Left ventricle myocardium inferior (tissue), 1 donor: Measurements from ENCODE around the gene RTN4IP1. TPM values are rescaled to one million over a fixed set of nuclear protein-coding genes. Genes with fewer than 3 reads are reported as not detected.

Experiments used
- DNase-seq: peaks from one replicate; pipeline ENCODE4 v3.0.0-alpha.2; 2020
- H3K27ac ChIP-seq: fragments of 200-600 bp; replicated peaks from 2 replicates; pipeline ENCODE4 v1.8.0; 2021
- H3K27me3 ChIP-seq: fragments of 200-600 bp; 2 replicates; pipeline ENCODE4 v1.8.0; 2021; ENCODE audit warnings: low read depth
- H3K36me3 ChIP-seq: fragments of 200-600 bp; 2 replicates; pipeline ENCODE4 v1.8.0; 2021
- H3K4me1 ChIP-seq: fragments of 200-600 bp; 2 replicates; pipeline ENCODE4 v1.8.0; 2021
- H3K4me3 ChIP-seq: fragments of 200-600 bp; 2 replicates; pipeline ENCODE4 v1.8.0; 2021; ENCODE audit warnings: mild to moderate bottlenecking, moderate library complexity
- H3K9me3 ChIP-seq: fragments of 200-600 bp; replicated peaks from 2 replicates; pipeline ENCODE4 v1.8.0; 2021
- intact Hi-C: fragments of 100-400 bp; cut with micrococcal nuclease; formaldehyde crosslinking; loops from one replicate; pipeline ENCODE4 v1.11.0; 2022
- total RNA-seq: library from RNA; stranded (reverse); fragmentation: NEBNext Ultra II Directional; extraction: Animal tissue kit (Norgen Biotek cat#: 25700); gene quantifications from one replicate; pipeline ENCODE4 v1.2.1, GENCODE V29; 2021
- TF ChIP-seq, protein P1 (sequence below): fragments of 200-600 bp; IDR thresholded peaks from 2 replicates; pipeline ENCODE4 v1.8.0; 2021; ENCODE audit warnings: antibody characterized with exemption, mild to moderate bottlenecking, borderline replicate concordance
- donor health status: DM: no; HTN: yes; CAD: no; lungs with severe emphysema.

Gene RTN4IP1
- total RNA-seq, 1 donor from 2014 or later: 21.5 TPM

DNA sequence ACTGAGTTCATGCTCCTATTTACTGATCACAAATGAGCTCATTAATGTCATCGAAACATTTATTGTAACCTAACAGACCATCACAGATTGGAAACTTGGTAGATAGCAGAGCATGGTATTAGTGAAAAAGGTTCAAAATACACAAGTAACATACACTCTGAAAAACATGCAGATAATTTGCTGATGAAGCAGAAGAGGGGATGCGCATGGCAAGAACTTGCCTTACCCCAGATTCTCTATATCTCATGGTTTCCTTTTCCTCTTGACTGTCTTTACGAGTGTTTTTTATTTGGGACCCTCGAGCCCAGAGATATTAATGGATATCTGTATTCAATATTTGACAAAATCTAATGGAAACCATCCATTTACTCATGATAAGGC, 37.7 kb upstream of the RTN4IP1 start:
- Histone ChIP-seq H3K4me1 (no peaks in the 10 kb centered on the region), H3K4me3 (no peak overlapping the region), H3K36me3 (peaks cover 50% of the 10 kb centered on the region), H3K27me3 (no peaks in the 10 kb centered on the region), H3K9me3 (no peaks in the 10 kb centered on the region), H3K27ac (no peak overlapping the region)
- TF ChIP-seq, protein P1, sequence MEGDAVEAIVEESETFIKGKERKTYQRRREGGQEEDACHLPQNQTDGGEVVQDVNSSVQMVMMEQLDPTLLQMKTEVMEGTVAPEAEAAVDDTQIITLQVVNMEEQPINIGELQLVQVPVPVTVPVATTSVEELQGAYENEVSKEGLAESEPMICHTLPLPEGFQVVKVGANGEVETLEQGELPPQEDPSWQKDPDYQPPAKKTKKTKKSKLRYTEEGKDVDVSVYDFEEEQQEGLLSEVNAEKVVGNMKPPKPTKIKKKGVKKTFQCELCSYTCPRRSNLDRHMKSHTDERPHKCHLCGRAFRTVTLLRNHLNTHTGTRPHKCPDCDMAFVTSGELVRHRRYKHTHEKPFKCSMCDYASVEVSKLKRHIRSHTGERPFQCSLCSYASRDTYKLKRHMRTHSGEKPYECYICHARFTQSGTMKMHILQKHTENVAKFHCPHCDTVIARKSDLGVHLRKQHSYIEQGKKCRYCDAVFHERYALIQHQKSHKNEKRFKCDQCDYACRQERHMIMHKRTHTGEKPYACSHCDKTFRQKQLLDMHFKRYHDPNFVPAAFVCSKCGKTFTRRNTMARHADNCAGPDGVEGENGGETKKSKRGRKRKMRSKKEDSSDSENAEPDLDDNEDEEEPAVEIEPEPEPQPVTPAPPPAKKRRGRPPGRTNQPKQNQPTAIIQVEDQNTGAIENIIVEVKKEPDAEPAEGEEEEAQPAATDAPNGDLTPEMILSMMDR: no peak
- no peak for DNase-seq
- intact Hi-C loops: no loop called here

DNA sequence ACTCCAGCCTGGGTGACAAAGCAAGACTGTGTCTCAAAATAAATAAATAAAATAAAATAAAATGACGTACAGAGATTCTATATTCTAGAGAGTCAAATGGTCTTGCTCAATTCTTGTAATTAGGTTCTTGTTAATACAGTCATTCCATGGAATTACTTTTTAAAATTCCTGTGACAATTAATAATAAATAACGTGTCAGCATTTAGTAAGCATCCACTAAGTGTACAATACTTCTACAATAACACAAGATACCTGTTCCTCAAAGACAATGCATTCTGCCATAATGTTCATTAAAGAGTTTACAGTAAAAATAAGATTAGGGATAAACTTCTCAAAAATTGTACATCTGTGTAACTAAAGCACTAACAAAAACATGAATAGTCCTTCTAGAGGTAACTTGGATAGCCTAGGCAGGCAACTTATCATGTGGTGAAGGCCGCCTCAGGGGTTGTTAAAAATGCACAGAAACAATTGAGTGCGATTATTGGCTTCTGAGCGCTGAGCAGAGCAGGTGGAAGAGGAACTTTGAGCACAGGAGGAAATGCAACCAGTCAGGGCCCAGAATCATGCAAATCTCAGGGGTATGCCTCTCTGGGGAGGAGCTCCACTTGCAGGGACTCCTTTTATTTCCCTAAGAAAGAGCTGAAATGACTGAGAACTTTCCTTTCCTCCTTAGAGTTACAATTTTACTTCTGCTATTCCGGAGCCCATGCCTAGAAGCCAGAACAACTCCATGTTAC, 37.2 kb upstream of the RTN4IP1 start:
- no peak overlapping the region for H3K27ac ChIP-seq
- H3K36me3 ChIP-seq: peaks cover 53% of the 10 kb centered on the region
- H3K9me3 ChIP-seq: no peaks in the 10 kb centered on the region
- intact Hi-C loops: no loop called here
- H3K4me1 ChIP-seq: no peaks in the 10 kb centered on the region
- no peak overlapping the region for H3K4me3 ChIP-seq
- TF ChIP-seq, protein P1: no peak
- DNase-seq: no peak
- no peaks in the 10 kb centered on the region for H3K27me3 ChIP-seq

DNA sequence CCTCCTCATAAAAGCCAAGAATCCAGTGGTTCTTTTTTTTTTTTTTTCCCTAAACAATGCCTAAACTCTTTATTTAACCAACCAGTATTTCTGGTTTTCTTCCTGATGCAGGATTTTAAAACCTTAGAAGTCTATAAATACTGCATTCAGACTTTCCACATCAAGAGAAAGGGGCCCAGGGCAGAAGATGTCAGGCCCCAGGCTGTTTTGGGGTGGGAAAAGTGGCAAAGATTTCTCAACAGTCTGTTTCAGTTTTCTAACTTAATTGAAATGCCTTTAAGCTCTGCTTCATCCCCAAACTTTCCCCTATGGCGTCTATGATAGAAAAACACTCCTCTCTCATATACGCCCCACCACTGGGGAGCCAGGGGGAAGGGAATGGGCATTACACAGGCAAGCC, 33.2 kb upstream of the RTN4IP1 start:
- H3K27me3 ChIP-seq: no peaks in the 10 kb centered on the region
- intact Hi-C loops: no loop called here
- TF ChIP-seq, protein P1: no peak
- no peaks in the 10 kb centered on the region for H3K4me1 ChIP-seq
- no peak overlapping the region for H3K27ac ChIP-seq
- H3K36me3 ChIP-seq: peaks cover 87% of the 10 kb centered on the region
- DNase-seq: no peak
- H3K9me3 ChIP-seq: peaks cover 16% of the 10 kb centered on the region
- H3K4me3 ChIP-seq: no peak overlapping the region

DNA sequence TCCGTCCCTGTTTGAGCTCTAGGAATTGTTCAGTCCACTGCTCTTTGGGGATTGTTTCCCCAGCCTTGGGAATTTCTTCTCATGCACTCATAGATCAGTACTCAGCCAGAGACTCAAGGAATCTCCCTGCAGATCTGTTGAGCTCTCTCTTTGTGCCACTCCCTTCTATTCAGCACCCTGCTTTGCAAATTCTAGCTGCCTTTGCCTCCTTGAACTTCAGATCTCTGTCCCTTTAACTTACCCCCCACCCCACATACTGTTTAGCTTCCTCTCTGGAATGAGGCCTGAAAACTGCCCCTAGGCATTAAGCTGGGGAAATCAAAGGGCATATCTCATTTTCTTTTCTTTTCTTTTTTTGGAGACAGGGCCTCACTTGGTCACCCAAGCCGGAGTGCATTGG, 30.6 kb upstream of the RTN4IP1 start:
- intact Hi-C loops: no loop called here
- H3K36me3 ChIP-seq: peaks cover 91% of the 10 kb centered on the region
- TF ChIP-seq, protein P1: no peak

DNA sequence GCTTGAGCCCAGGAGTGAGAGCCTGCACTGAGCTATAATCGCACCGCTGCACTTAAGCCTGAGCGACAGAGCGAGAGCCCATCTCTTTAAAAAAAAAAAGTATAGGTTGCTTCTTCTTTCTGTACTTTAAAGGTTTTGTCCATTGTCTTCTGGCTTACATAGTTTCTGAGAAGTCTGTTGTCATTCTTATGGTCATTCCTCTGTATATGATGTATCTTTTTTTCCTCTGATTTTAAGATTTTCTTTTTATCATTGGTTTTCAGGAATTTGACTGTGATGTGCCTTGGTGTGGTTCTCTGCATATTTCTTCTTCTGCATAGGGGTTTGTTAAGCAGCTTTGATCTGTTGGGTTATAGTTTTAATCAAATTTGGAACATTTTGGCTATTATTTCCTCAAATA, 29.2 kb upstream of the RTN4IP1 start:
- DNase-seq: no peak
- Histone ChIP-seq H3K27me3 (no peaks in the 10 kb centered on the region), H3K36me3 (peaks cover 92% of the 10 kb centered on the region), H3K4me3 (no peak overlapping the region), H3K4me1 (no peaks in the 10 kb centered on the region), H3K9me3 (peaks cover 16% of the 10 kb centered on the region), H3K27ac (no peak overlapping the region)
- intact Hi-C loops: no loop called here
- TF ChIP-seq, protein P1: no peak

More for the DNA sequence above, 30.6 kb upstream of the RTN4IP1 start:
- no peak for DNase-seq
- Histone ChIP-seq H3K27me3 (no peaks in the 10 kb centered on the region), H3K4me3 (no peak overlapping the region), H3K4me1 (no peaks in the 10 kb centered on the region), H3K9me3 (peaks cover 16% of the 10 kb centered on the region), H3K27ac (no peak overlapping the region)
